GM12878 (cell line): ENCODE results near the gene TMEM239. TPM values are rescaled to one million over a fixed set of nuclear protein-coding genes. Genes with fewer than 3 reads are reported as not detected.

Experiments
- ATAC-seq: fragments of 200-7000 bp; cut with Tn5 transposase; 3 replicates; pipeline ENCODE4 v1.9.1; 2020; ENCODE audit warnings: mild to moderate bottlenecking, moderate library complexity
- BruUV-seq: library from RNA; stranded (reverse); fragments of 400-500 nt; replicated peaks from 2 replicates; lab custom pipeline; 2021; lab: Mats Ljungman, UMichigan
- CTCF ChIA-PET: fragments of 300-600 bp; sonication (Branson Sonifier 250); formaldehyde crosslinking; extraction: SDS; loops from one replicate; lab custom pipeline; 2021; ENCODE audit warnings: inconsistent platforms; lab: Yijun Ruan, JAX
- POLR2A ChIA-PET: fragments of 350-600 bp; formaldehyde crosslinking; extraction: SDS; loops from one replicate; lab custom pipeline; 2021; ENCODE audit warnings: inconsistent platforms; lab: Charles Lee
- RAD21 ChIA-PET: fragments of 300-600 bp; sonication (Branson Sonifier 250); formaldehyde crosslinking; loops from one replicate; lab custom pipeline; 2023; ENCODE audit warnings: antibody characterized with exemption; ENCODE audit not compliant: unreplicated experiment; lab: Charles Lee
- SMC1A ChIA-PET: fragments of 300-600 bp; sonication (Branson Sonifier 250); formaldehyde crosslinking; loops from one replicate; lab custom pipeline; 2023; ENCODE audit not compliant: unreplicated experiment, uncharacterized antibody; lab: Charles Lee
- DNase-seq: peaks from one replicate; pipeline ENCODE4 v3.0.0-alpha.2; 2011; ENCODE audit warnings: low read depth, low spot score
- FAIRE-seq: peaks from 3 replicates; lab custom pipeline; 2011; peaks lifted over from hg19 to GRCh38; lab: Jason Lieb, UNC
- H2AFZ ChIP-seq: 2 replicates; pipeline ENCODE4 v1.6.0; 2011; ENCODE audit warnings: low read depth, low read length, control low read depth; ENCODE audit not compliant: control insufficient read depth
- H3K27ac ChIP-seq: 2 replicates; pipeline ENCODE4 v1.5.1; 2011; ENCODE audit warnings: control low read depth; ENCODE audit not compliant: control insufficient read depth, insufficient read depth
- H3K27me3 ChIP-seq, 2 experiments: replicated peaks in 1 of 2; 2 replicates each; pipeline versions ENCODE4 v1.6.0 to v1.6.1; 2011; ENCODE audit warnings: low read length in 1 of 2; ENCODE audit not compliant: control insufficient read depth in 2 of 2, insufficient read depth in 2 of 2
- H3K36me3 ChIP-seq, 2 experiments: 2 replicates each; pipeline ENCODE4 v1.5.1; 2011; ENCODE audit warnings: low read length in 1 of 2; ENCODE audit not compliant: control insufficient read depth in 2 of 2, insufficient read depth in 2 of 2
- H3K4me1 ChIP-seq: 2 replicates; pipeline ENCODE4 v1.6.1; 2011; ENCODE audit warnings: mild to moderate bottlenecking, low read length, moderate library complexity, mixed read lengths; ENCODE audit not compliant: control insufficient read depth, insufficient read depth
- H3K4me2 ChIP-seq: 2 replicates; pipeline ENCODE4 v1.6.0; 2011; ENCODE audit warnings: control low read depth; ENCODE audit not compliant: control insufficient read depth, insufficient read depth
- H3K4me3 ChIP-seq: fragments of 200-600 bp; sonication (generic); 2 replicates; pipeline ENCODE4 v1.5.1; 2016
- H3K79me2 ChIP-seq: 2 replicates; pipeline ENCODE4 v1.6.0; 2011; ENCODE audit warnings: low read length; ENCODE audit not compliant: control insufficient read depth, insufficient read depth
- H3K9ac ChIP-seq: 2 replicates; pipeline ENCODE4 v1.8.0; 2011; ENCODE audit warnings: low read length, control low read depth, mixed read lengths; ENCODE audit not compliant: control insufficient read depth, insufficient read depth
- H3K9me3 ChIP-seq: replicated peaks from 3 replicates; pipeline ENCODE4 v1.5.1; 2011; ENCODE audit warnings: mild to moderate bottlenecking, low read length; ENCODE audit not compliant: control insufficient read depth, insufficient read depth
- H4K20me1 ChIP-seq: 2 replicates; pipeline ENCODE4 v1.6.0; 2011; ENCODE audit not compliant: control insufficient read depth, insufficient read depth
- BRCA1 ChIP-seq: IDR thresholded peaks from 2 replicates; pipeline ENCODE4 v1.6.1; 2011; ENCODE audit warnings: low read depth, low read length, improper control_type of control experiment
- CBX3 ChIP-seq: fragments of 200-600 bp; sonication (generic); IDR thresholded peaks from 2 replicates; pipeline ENCODE4 v1.6.1; 2016; ENCODE audit warnings: low read depth, borderline replicate concordance
- CHD4 ChIP-seq: fragments of 200-600 bp; sonication (generic); IDR thresholded peaks from 2 replicates; pipeline ENCODE4 v1.6.1; 2016; ENCODE audit warnings: mild to moderate bottlenecking
- EP300 ChIP-seq, 2 experiments: fragments of 150-350 bp in 1 of 2; IDR thresholded peaks; 2 replicates each; pipeline ENCODE4 v1.6.1; 2011 to 2012; ENCODE audit warnings: low read depth in 2 of 2, low read length in 2 of 2, borderline replicate concordance in 1 of 2, improper control_type of control experiment in 1 of 2, inconsistent platforms in 1 of 2; ENCODE audit not compliant: control insufficient read depth in 1 of 2
- ETV6 ChIP-seq, 2 experiments: fragments of 450-650 bp in 1 of 2; IDR thresholded peaks in 1 of 2; conservative IDR thresholded peaks in 1 of 2; 2 replicates each; pipeline ENCODE4 v1.6.1; 2014; ENCODE audit warnings: antibody characterized with exemption in 1 of 2, borderline replicate concordance in 1 of 2, low read depth in 1 of 2, mild to moderate bottlenecking in 1 of 2, moderate library complexity in 1 of 2
- EZH2 ChIP-seq: IDR thresholded peaks from 2 replicates; pipeline ENCODE4 v1.6.1; 2012; ENCODE audit warnings: low read depth, mild to moderate bottlenecking, control low read depth, inconsistent platforms, low read length, borderline replicate concordance; ENCODE audit not compliant: control insufficient read depth
- FOS ChIP-seq: IDR thresholded peaks from 3 replicates; pipeline ENCODE4 v1.6.1; 2011; ENCODE audit warnings: borderline replicate concordance; ENCODE audit not compliant: insufficient read length; ENCODE audit errors: extremely low read depth
- FOXM1 ChIP-seq: IDR thresholded peaks from 2 replicates; pipeline ENCODE4 v1.6.1; 2012; ENCODE audit warnings: low read depth, mild to moderate bottlenecking, inconsistent platforms, low read length, moderate library complexity
- HCFC1 ChIP-seq: fragments of 150-350 bp; IDR thresholded peaks from 2 replicates; pipeline ENCODE4 v1.6.1; 2014; ENCODE audit warnings: low read length
- KLF5 ChIP-seq: fragments of 450-650 bp; IDR thresholded peaks from 2 replicates; pipeline ENCODE4 v1.6.1; 2014; ENCODE audit warnings: mild to moderate bottlenecking; ENCODE audit not compliant: partially characterized antibody
- NFYB ChIP-seq: IDR thresholded peaks from 2 replicates; pipeline ENCODE4 v1.6.1; 2011; ENCODE audit warnings: low read depth, mild to moderate bottlenecking, low read length, improper control_type of control experiment, moderate library complexity; ENCODE audit not compliant: insufficient read depth
- NR2C1 ChIP-seq: fragments of 450-650 bp; IDR thresholded peaks from 2 replicates; pipeline ENCODE4 v1.6.1; 2017; ENCODE audit warnings: antibody characterized with exemption, mild to moderate bottlenecking, moderate library complexity
- PAX5 ChIP-seq: IDR thresholded peaks from 2 replicates; pipeline ENCODE4 v1.6.1; 2011; ENCODE audit warnings: low read depth, low read length, borderline replicate concordance
- PBX3 ChIP-seq: IDR thresholded peaks from 2 replicates; pipeline ENCODE4 v1.6.1; 2011; ENCODE audit warnings: mild to moderate bottlenecking, low read depth, low read length, moderate library complexity; ENCODE audit not compliant: insufficient replicate concordance
- PML ChIP-seq: IDR thresholded peaks from 2 replicates; pipeline ENCODE4 v1.6.1; 2012; ENCODE audit warnings: low read length, inconsistent platforms
- RCOR1 ChIP-seq: conservative IDR thresholded peaks from 2 replicates; pipeline ENCODE4 v1.6.1; 2012; ENCODE audit warnings: low read depth, low read length, improper control_type of control experiment
- SIX5 ChIP-seq: IDR thresholded peaks from 2 replicates; pipeline ENCODE4 v1.6.1; 2011; ENCODE audit warnings: mild to moderate bottlenecking, low read depth, low read length, moderate library complexity; ENCODE audit not compliant: severe bottlenecking
- SREBF1 ChIP-seq: IDR thresholded peaks from 2 replicates; pipeline ENCODE4 v1.6.1; 2012; ENCODE audit warnings: mild to moderate bottlenecking, low read length
- ZNF274 ChIP-seq: IDR thresholded peaks from one replicate; pipeline ENCODE4 v1.8.0; 2011; ENCODE audit not compliant: insufficient read length, insufficient read depth
- ZNF622 ChIP-seq: fragments of 450-650 bp; IDR thresholded peaks from 2 replicates; pipeline ENCODE4 v1.6.1; 2017; ENCODE audit warnings: mild to moderate bottlenecking, inconsistent platforms
- WGBS: methylation state at CpG from one replicate; pipeline ENCODE4 v1.1.6; 2016; ENCODE audit warnings: low lambda C conversion rate; ENCODE audit not compliant: insufficient replicate concordance, insufficient coverage; ENCODE audit errors: missing lambda C conversion rate; 5-methylcytosine and 5-hydroxymethylcytosine counted together
- in situ Hi-C: fragments of 300-500 bp; cut with MboI; formaldehyde crosslinking; loops from 9 replicates; pipeline ENCODE4 v1.14.3; 2018; ENCODE audit warnings: mixed read lengths
- intact Hi-C: fragments of 100-400 bp; cut with micrococcal nuclease; formaldehyde crosslinking; loops from one replicate; pipeline ENCODE4 v1.14.2; 2022; ENCODE audit not compliant: unreplicated experiment
- polyA plus RNA-seq, 11 experiments: library from polyadenylated mRNA; depleted of rRNA in 4 of 11; unstranded in 6 of 11; stranded (reverse) in 5 of 11; fragments of >200 nt; fragmentation: Nextera tagmentation in 4 of 11; fragmentation: Illumina TruSeq in 1 of 11; extraction: Ambion mirVana in 4 of 11; extraction: Trizol in 1 of 11; gene quantifications; 1 replicate in 1 of 11; 2 replicates in 10 of 11; pipeline versions ENCODE4 v1.2.1 to v1.2.3, GENCODE V29; 2011 to 2016; ENCODE audit warnings: inconsistent platforms in 2 of 11, missing spikeins in 2 of 11, low read depth in 1 of 11
- total RNA-seq, 4 experiments: library from RNA; depleted of rRNA in 3 of 4; stranded (reverse); fragments of >200 nt in 3 of 4; fragmentation: Illumina TruSeq in 1 of 4; extraction: Trizol in 1 of 4; gene quantifications; 2 replicates each; pipeline versions ENCODE4 v1.2.1 to v1.2.3, GENCODE V29; 2013 to 2021

The TMEM239 gene
- total and polyA plus RNA-seq, 10 of the 15 experiments (the other 5 are each of a cell fraction or from before 2014, with no cell fraction given) = not detected

GRCh38 chr20:2838170-2838797 is 22.1 kb downstream of the TMEM239 start (continued):
- TF ChIP-seq PBX3 (no peak), EZH2 (no peak), ETV6 (conservative IDR thresholded peaks at IDR 0.05 in 1 of 2, IDR thresholded peaks at IDR 0.05 in 1 of 2; ENCODE audit: borderline replicate concordance in 1 of 2, low read depth in 1 of 2) (no peak), HCFC1 (no peak), ZNF622 (no peak), RCOR1 (no peak)

- H3K27me3 ChIP-seq = no peaks in the 10 kb centered on the region
- no peak overlapping the region for H2AFZ ChIP-seq
- H3K79me2 ChIP-seq = peaks cover 6% of the 10 kb centered on the region; the same call in 1 of the 2 replicates
- H3K4me3 ChIP-seq = peak overlapping the region; percentile 83; the same call in 1 of the 2 replicates
- RAD21 ChIA-PET = no interaction called here
- WGBS = 98% methylated on average over 15 of the region's 15 CpGs
- H3K4me1 ChIP-seq = peaks cover 14% of the 10 kb centered on the region
- H3K9me3 ChIP-seq = no peaks in the 10 kb centered on the region
- no peak for TF ChIP-seq NFYB
- TF ChIP-seq PML = no peak
- TF ChIP-seq ZNF274 = no peak
- TF ChIP-seq KLF5 = no peak
- no peak for TF ChIP-seq CHD4
- TF ChIP-seq FOXM1 = no peak
- no peak for TF ChIP-seq FOS
- no peak for TF ChIP-seq NR2C1
- no peak for TF ChIP-seq EP300 (IDR thresholded peaks at IDR 0.05; ENCODE audit: borderline replicate concordance in 1 of 2, control insufficient read depth in 1 of 2, low read depth in 2 of 2, low read length in 2 of 2)
- TF ChIP-seq CBX3 = no peak
- TF ChIP-seq PAX5 = no peak
- TF ChIP-seq SREBF1 = no peak
- TF ChIP-seq SIX5 = no peak
- no peak for TF ChIP-seq BRCA1
- peak overlapping the region; percentile 92 for H3K4me2 ChIP-seq
- FAIRE-seq = no peak
- H3K27ac ChIP-seq = no peak overlapping the region
- ATAC-seq = no peak
- H4K20me1 ChIP-seq = no peaks in the 10 kb centered on the region
- in situ Hi-C loops (no loop called here), intact Hi-C loops (no loop called here)
- no peak overlapping the region for H3K9ac ChIP-seq
- H3K36me3 ChIP-seq = no peaks in the 10 kb centered on the region
- BruUV-seq = TSS peak; percentile 61
- POLR2A ChIA-PET = no interaction called here
- CTCF ChIA-PET = interaction anchor here (0.5 kb wide), 1 partner anchor 307 kb away, joined by 4 read pairs; no protein-coding TSS in a partner anchor
- no peak for DNase-seq
- SMC1A ChIA-PET = interaction anchor here (1.2 kb wide), 1 partner anchor 10 kb away, joined by 3 read pairs; no protein-coding TSS in a partner anchor
These were observed 22.9 kb downstream of the TMEM239 start for GRCh38 chr20:2838847-2839671.
